Esophagus squamous epithelium (tissue), 5 donors: ENCODE measurements around the gene FBRS. TPM values are rescaled to one million over a fixed set of nuclear protein-coding genes. Genes with fewer than 3 reads are reported as not detected.
"Not testable (repeated sequence)": the region's sequence is repeated elsewhere in the genome, so short reads cannot be mapped to it uniquely, and the experiment has no call there.

Source experiments
- DNase-seq: peaks from one replicate; lab custom pipeline; 2025; lab: John Stamatoyannopoulos, UW
- H3K27ac ChIP-seq, 4 donors: fragments of 200-600 bp; sonication (generic); one replicate each; pipeline ENCODE4 v1.5.1; 2016 to 2019; ENCODE audit warnings: mild to moderate bottlenecking in 1 of 4
- H3K27me3 ChIP-seq, 4 donors: fragments of 200-600 bp; sonication (generic); 1 replicate in 3 of 4; 2 replicates in 1 of 4; pipeline versions ENCODE4 v1.5.1 to v1.6.0; 2017 to 2021; ENCODE audit warnings: antibody characterized with exemption in 1 of 4
- H3K36me3 ChIP-seq, 3 donors: fragments of 200-600 bp; sonication (generic); one replicate each; pipeline ENCODE4 v1.5.1; 2016 to 2019
- H3K4me1 ChIP-seq, 3 donors: fragments of 200-600 bp; sonication (generic); one replicate each; pipeline ENCODE4 v1.5.1; 2017 to 2019
- H3K4me3 ChIP-seq, 4 donors: fragments of 200-600 bp; sonication (generic); 1 replicate in 3 of 4; 2 replicates in 1 of 4; pipeline ENCODE4 v1.5.1; 2016 to 2019; ENCODE audit warnings: mild to moderate bottlenecking in 2 of 4, moderate library complexity in 1 of 4
- H3K9me3 ChIP-seq, 3 donors: fragments of 200-600 bp; sonication (generic); one replicate each; pipeline ENCODE4 v1.5.1; 2016 to 2019
- POLR2A ChIP-seq, 4 donors: fragments of 450-650 bp; IDR thresholded peaks; one replicate each; pipeline ENCODE4 v1.6.1; 2017; ENCODE audit warnings: antibody characterized with exemption in 4 of 4, mild to moderate bottlenecking in 4 of 4, moderate library complexity in 3 of 4
- WGBS, 2 donors: methylation state at CpG; one replicate each; pipeline ENCODE4 v1.1.5; 2018; 5-methylcytosine and 5-hydroxymethylcytosine counted together
- intact Hi-C: fragments of 100-400 bp; cut with DNase I; formaldehyde crosslinking; loops from one replicate; pipeline ENCODE4 v1.15.0; 2022
- total RNA-seq, 4 donors: library from RNA; depleted of rRNA; stranded (reverse); fragments of >200 nt; gene quantifications; one replicate each; pipeline ENCODE4 v1.1.0, GENCODE V29; 2016
- TF ChIP-seq, protein P1 (sequence below), 6 experiments: fragments of 450-650 bp in 4 of 6; fragments of 200-600 bp in 2 of 6; sonication (generic) in 2 of 6; IDR thresholded peaks; one replicate each; pipeline ENCODE4 v1.5.1; 2016 to 2019; ENCODE audit warnings: antibody characterized with exemption in 6 of 6, mild to moderate bottlenecking in 4 of 6, moderate library complexity in 4 of 6
- donor health status: DM: yes; HTN: yes; CAD: no.

The FBRS gene
- total RNA-seq, 4 donors from 2014 or later = 22.3 to 80.2 (median 45.3) TPM

DNA sequence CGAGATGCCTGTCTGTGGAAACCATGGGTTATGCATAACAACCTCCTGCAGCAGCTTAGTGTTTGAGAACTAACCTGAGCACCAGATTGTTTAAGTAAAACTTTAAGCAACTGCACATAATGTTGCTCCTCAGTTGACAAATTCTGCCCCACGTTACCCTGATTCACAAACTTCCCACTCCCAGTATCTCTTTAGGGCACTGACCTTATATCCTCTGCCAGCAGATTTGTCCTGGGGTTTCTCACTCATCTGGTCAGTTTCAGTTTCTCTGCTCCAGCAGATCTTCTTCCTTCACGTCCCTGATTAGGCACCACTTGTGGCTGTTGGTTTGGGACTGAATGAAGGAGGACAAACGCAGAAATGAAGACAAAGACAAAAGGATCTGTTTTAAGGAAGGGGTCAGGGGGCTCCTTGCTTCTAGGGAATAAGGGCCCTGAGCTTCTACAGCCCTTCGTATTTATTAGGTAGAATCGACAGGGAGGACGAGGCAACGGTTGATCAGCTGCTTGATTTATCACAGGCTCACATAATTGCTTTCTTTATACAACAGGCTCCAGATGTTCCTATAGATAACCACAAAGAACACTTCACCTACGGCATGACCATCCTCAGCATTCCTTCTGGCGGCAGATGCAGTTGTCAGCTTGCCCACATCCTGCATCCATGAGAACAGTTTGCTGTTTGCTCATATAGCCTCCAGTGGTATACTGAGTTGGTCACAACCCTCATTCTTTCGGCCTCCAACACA is 34.5 kb upstream of the FBRS start:
- H3K27ac ChIP-seq = no peak overlapping the region
- H3K27me3 ChIP-seq = no peaks in the 10 kb centered on the region
- H3K4me1 ChIP-seq = peaks cover 0 to 4% (median 0%) of the 10 kb centered on the region in 3 donors
- no peaks in the 10 kb centered on the region for H3K9me3 ChIP-seq
- WGBS, 2 donors = 73 to 86% methylated on average over 8 to 10 of the region's 11 CpGs
- TF ChIP-seq POLR2A (IDR thresholded peaks at IDR 0.05) = no peak
- TF ChIP-seq, protein P1, sequence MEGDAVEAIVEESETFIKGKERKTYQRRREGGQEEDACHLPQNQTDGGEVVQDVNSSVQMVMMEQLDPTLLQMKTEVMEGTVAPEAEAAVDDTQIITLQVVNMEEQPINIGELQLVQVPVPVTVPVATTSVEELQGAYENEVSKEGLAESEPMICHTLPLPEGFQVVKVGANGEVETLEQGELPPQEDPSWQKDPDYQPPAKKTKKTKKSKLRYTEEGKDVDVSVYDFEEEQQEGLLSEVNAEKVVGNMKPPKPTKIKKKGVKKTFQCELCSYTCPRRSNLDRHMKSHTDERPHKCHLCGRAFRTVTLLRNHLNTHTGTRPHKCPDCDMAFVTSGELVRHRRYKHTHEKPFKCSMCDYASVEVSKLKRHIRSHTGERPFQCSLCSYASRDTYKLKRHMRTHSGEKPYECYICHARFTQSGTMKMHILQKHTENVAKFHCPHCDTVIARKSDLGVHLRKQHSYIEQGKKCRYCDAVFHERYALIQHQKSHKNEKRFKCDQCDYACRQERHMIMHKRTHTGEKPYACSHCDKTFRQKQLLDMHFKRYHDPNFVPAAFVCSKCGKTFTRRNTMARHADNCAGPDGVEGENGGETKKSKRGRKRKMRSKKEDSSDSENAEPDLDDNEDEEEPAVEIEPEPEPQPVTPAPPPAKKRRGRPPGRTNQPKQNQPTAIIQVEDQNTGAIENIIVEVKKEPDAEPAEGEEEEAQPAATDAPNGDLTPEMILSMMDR (IDR thresholded peaks at IDR 0.05) = no peak
- no peak overlapping the region for H3K4me3 ChIP-seq
- no peak for DNase-seq
- intact Hi-C loops = no loop called here
- H3K36me3 ChIP-seq = no peaks in the 10 kb centered on the region

DNA sequence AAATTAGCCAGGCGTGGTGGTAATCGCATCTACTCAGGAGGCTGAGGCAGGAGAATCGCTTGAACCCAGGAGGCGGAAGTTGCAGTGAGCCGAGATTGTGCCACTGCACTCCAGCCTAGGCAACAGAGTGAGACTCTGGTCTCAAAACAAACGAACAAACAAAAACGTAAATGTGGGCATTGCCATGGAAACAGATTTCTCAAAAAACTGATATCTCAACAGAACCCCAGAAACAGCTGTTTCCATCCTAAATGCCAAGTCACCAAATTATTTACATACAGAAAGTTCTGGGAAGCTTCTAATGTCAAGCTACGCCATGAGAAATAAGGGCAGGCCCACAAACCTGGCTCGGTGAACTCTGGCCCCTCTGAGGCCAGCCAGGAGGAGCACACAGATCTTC is 32.0 kb upstream of the FBRS start:
- TF ChIP-seq, protein P1 (IDR thresholded peaks at IDR 0.05) = no peak
- TF ChIP-seq POLR2A (IDR thresholded peaks at IDR 0.05) = no peak
- Histone ChIP-seq H3K4me1 (peaks cover 0 to 5% (median 0%) of the 10 kb centered on the region in 3 donors), H3K4me3 (no peak overlapping the region), H3K9me3 (no peaks in the 10 kb centered on the region), H3K36me3 (no peaks in the 10 kb centered on the region), H3K27me3 (no peaks in the 10 kb centered on the region), H3K27ac (no peak overlapping the region)
- WGBS, 2 donors = 84 to 90% methylated on average over 7 to 9 of the region's 9 CpGs
- intact Hi-C loops = no loop called here
- DNase-seq = no peak

DNA sequence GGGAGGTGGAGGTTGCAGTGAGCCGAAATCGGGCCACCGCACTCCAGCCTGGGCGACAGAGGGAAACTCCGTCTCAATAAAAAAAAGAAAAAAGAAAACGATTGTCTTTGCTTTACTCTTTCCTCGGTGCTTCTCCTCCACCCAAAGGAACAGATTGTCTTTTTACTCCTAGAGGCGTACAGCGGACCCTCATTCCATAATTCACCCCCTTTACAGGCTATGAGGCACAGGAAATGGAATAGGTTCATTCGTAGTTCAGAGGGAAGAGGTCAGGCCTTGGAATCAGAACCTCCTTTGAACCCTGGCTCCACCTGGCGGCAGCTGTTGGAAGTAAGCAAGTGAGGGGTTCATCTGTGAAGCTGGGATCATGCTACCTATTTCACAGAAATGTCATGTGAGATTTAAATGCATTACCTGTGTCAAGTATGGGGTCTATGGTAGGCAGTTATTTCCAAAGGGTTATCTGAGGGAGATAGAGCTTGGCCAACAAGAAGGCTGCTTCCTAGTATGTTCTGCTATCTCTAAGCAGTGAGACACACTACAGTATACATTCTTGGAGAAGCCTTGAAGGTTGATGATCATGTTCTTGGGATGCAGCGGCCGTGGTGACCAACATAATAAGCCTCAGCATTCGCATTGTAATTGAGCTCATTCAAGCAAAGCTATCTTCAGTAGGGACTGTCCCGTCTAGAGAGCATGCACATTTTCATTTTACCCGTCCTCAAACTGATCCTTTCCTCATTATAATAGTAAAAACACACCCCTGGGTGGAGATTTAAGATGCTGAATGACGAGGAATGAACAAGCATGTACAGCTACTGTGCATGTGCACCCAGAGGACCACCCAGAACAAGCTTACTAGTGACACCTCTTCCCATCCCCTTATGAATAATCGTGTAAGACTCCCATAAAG is 29.3 kb upstream of the FBRS start:
- intact Hi-C loops = no loop called here
- H3K9me3 ChIP-seq = no peaks in the 10 kb centered on the region
- H3K4me1 ChIP-seq = peaks cover 0 to 11% (median 5%) of the 10 kb centered on the region in 3 donors
- 29 to 34% methylated on average over 18 of the region's 18 CpGs for WGBS, 2 donors
- TF ChIP-seq, protein P1 (IDR thresholded peaks at IDR 0.05) = peak; percentile 87 to 92 (median 89)
- TF ChIP-seq POLR2A (IDR thresholded peaks at IDR 0.05) = no peak
- no peak for DNase-seq
- no peaks in the 10 kb centered on the region for H3K27me3 ChIP-seq
- H3K36me3 ChIP-seq = no peaks in the 10 kb centered on the region
- peak overlapping the region in 2 of 4 donors; percentile 53 to 62 for H3K27ac ChIP-seq
- peak overlapping the region in 2 of 4 donors; percentile 24 to 41 for H3K4me3 ChIP-seq

DNA sequence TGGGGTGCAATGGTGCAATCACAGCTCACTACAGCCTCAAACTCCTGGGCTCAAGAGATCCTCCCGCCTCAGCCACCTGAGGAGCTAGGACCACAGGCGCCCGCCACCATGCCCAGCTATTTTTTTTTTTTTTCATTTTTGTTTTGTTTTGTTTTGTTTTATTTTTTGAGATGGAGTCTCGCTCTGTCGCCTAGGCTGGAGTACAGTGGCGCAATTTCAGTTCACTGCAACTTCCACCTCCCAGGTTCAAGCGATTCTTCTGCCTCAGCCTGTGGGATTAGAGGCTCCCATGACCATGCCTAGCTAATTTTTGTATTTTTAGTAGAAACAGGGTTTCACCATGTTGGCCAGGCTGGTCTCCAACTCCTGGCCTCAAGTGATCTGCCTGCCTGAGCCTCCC is 25.8 kb upstream of the FBRS start:
- intact Hi-C loops = loop anchor here (10.0 kb wide), 1 partner anchor 198 kb away; the partner anchor contains the start of gene DCTPP1
- 92 to 99% methylated on average over 5 of the region's 7 CpGs for WGBS, 2 donors
- not testable (repeated sequence) for H3K9me3 ChIP-seq, H3K27me3 ChIP-seq, H3K4me3 ChIP-seq, H3K36me3 ChIP-seq, DNase-seq, H3K27ac ChIP-seq
- peaks cover 5 to 42% (median 13%) of the 10 kb centered on the region in 3 donors for H3K4me1 ChIP-seq

DNA sequence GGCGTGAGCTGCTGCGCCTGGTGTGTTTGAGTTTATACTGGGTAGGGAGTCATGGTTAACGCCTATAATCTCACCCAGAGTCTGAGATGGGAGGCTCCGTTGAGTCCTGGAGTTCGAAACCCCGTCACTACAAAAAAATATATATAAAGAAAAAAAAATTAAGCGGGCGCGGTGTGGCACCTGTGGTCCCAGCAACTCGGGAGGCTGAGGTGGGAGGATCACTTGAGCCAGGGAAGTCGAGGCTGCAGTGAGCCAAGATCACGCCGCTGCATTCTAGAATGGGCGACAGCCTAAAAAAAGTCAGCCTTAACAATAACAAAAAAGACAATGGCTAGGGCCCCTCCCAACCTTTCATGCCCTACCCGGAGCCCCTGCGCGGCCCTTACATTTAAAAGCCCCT is 24.7 kb upstream of the FBRS start:
- TF ChIP-seq POLR2A (IDR thresholded peaks at IDR 0.05) = no peak
- TF ChIP-seq, protein P1 (IDR thresholded peaks at IDR 0.05) = no peak
- intact Hi-C loops = loop anchor here (10.0 kb wide), 1 partner anchor 199 kb away; the partner anchor contains the start of gene DCTPP1
- Histone ChIP-seq H3K36me3 (no peaks in the 10 kb centered on the region), H3K4me3 (peak overlapping the region; percentile 41 to 81 (median 68)), H3K9me3 (no peaks in the 10 kb centered on the region), H3K4me1 (peaks cover 5 to 40% (median 13%) of the 10 kb centered on the region in 3 donors), H3K27ac (peak overlapping the region; percentile 78 to 96 (median 89)), H3K27me3 (no peaks in the 10 kb centered on the region)
- DNase-seq = no peak
- WGBS, 2 donors = 73 to 77% methylated on average over 13 to 14 of the region's 17 CpGs
